ENCODE results near the gene TMEM60.
A peak's percentile ranks its signal among the peaks of the same experiment; 100 is the strongest.
"Not testable (repeated sequence)": the region's sequence is repeated elsewhere in the genome, so short reads cannot be mapped to it uniquely, and the experiment has no call there.

The TMEM60 gene, protein sequence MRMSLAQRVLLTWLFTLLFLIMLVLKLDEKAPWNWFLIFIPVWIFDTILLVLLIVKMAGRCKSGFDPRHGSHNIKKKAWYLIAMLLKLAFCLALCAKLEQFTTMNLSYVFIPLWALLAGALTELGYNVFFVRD

DNA sequence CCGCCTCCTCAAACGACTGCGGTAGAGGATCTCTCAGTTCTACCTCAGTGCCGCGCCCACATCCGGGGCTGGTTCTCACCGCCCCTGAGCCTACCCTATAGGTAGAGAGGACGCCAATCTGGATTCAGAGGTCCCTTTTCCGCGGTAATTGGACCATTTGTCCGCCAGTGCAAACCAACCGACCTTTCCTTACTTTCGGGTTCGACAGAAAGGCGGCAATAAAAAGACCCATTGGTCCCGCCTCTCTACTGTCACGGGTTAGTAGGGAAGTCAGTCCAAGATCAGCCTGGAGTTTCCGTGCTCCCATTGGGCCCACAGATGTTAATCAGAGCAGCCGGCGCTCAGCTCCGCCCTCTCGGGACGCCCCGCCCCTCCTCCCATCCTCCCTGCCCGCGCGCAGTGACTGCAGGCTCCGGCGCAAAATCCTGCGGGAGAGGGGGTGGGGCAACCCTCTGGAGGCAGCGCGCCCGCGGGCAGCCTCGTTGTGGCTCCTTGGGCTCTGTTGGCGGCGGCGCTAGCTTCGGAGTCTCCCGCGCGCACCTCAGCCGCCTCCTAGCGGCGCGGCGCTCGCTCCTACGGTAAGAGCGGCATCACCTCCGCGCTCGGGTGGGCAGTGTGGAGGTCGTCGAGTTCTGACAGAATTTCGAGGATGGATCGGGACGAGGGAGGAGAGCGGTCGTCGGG, at the start of gene TMEM60, which contains the start of gene PHTF2:
Gene TMEM60 (minus strand): TSS at position 41 of the 684 bp plus-strand sequence. CDS start 4,061 bp downstream, outside the sequence.
Gene PHTF2 (plus strand): TSS at position 380 of the 684 bp plus-strand sequence.
- H3K27ac ChIP-seq (ENCODE audit: low read depth, low read length), result peak within 1 kb of the TSS; percentile 78
- peaks cover 20 to 32% of the 10 kb centered on the region in 2 donors for H3K4me1 ChIP-seq (ENCODE audit: control insufficient read depth in 1 of 2, insufficient read depth in 2 of 2, low read length in 2 of 2)
- H3K4me3 ChIP-seq (ENCODE audit: low read depth in 1 of 2, low read length in 2 of 2), result peak within 1 kb of the TSS; percentile 88 to 99
- peaks cover 3 to 7% of the 10 kb centered on the region in 2 donors for H3K36me3 ChIP-seq (ENCODE audit: control insufficient read depth in 1 of 2, insufficient read depth in 2 of 2, low read length in 2 of 2)
- peak within 1 kb of the TSS; percentile 82 to 91 for H3K9ac ChIP-seq (ENCODE audit: low read depth in 1 of 2, low read length in 2 of 2)
- H3K27me3 ChIP-seq (ENCODE audit: control insufficient read depth in 1 of 2, insufficient read depth in 2 of 2, low read length in 2 of 2), result no peaks in the 10 kb centered on the region
- no peaks in the 10 kb centered on the region for H3K9me3 ChIP-seq (ENCODE audit: control insufficient read depth in 1 of 2, low read length in 2 of 2)

- no peak overlapping the region for H3K9ac ChIP-seq (ENCODE audit: low read depth in 1 of 2, low read length in 2 of 2)
- H3K27me3 ChIP-seq (ENCODE audit: control insufficient read depth in 1 of 2, insufficient read depth in 2 of 2, low read length in 2 of 2), result no peaks in the 10 kb centered on the region
- H3K27ac ChIP-seq (ENCODE audit: low read depth, low read length), result no peak overlapping the region
- H3K4me1 ChIP-seq (ENCODE audit: control insufficient read depth in 1 of 2, insufficient read depth in 2 of 2, low read length in 2 of 2), result no peaks in the 10 kb centered on the region
- no peak overlapping the region for H3K4me3 ChIP-seq (ENCODE audit: low read depth in 1 of 2, low read length in 2 of 2)
- no peaks in the 10 kb centered on the region for H3K9me3 ChIP-seq (ENCODE audit: control insufficient read depth in 1 of 2, low read length in 2 of 2)
- no peaks in the 10 kb centered on the region for H3K36me3 ChIP-seq (ENCODE audit: control insufficient read depth in 1 of 2, insufficient read depth in 2 of 2, low read length in 2 of 2)
These were observed 48.3 kb upstream of the TMEM60 start for GRCh38 chr7:77846317-77847092.

- H3K36me3 ChIP-seq (ENCODE audit: control insufficient read depth in 1 of 2, insufficient read depth in 2 of 2, low read length in 2 of 2), result no peaks in the 10 kb centered on the region
- H3K9me3 ChIP-seq (ENCODE audit: control insufficient read depth in 1 of 2, low read length in 2 of 2), result no peaks in the 10 kb centered on the region
- H3K9ac ChIP-seq (ENCODE audit: low read depth in 1 of 2, low read length in 2 of 2), result no peak overlapping the region
- H3K4me3 ChIP-seq (ENCODE audit: low read depth in 1 of 2, low read length in 2 of 2), result no peak overlapping the region
- H3K27ac ChIP-seq (ENCODE audit: low read depth, low read length), result no peak overlapping the region
- H3K27me3 ChIP-seq (ENCODE audit: control insufficient read depth in 1 of 2, insufficient read depth in 2 of 2, low read length in 2 of 2), result no peaks in the 10 kb centered on the region
- no peaks in the 10 kb centered on the region for H3K4me1 ChIP-seq (ENCODE audit: control insufficient read depth in 1 of 2, insufficient read depth in 2 of 2, low read length in 2 of 2)
These were observed 45.0 kb upstream of the TMEM60 start for GRCh38 chr7:77843194-77843593.

GRCh38 chr7:77839919-77840318, 41.7 kb upstream of the TMEM60 start:
- Histone ChIP-seq H3K27me3 (ENCODE audit: control insufficient read depth in 1 of 2, insufficient read depth in 2 of 2, low read length in 2 of 2) (no peaks in the 10 kb centered on the region), H3K9me3 (ENCODE audit: control insufficient read depth in 1 of 2, low read length in 2 of 2) (no peaks in the 10 kb centered on the region), H3K4me3 (ENCODE audit: low read depth in 1 of 2, low read length in 2 of 2) (no peak overlapping the region), H3K36me3 (ENCODE audit: control insufficient read depth in 1 of 2, insufficient read depth in 2 of 2, low read length in 2 of 2) (no peaks in the 10 kb centered on the region), H3K9ac (ENCODE audit: low read depth in 1 of 2, low read length in 2 of 2) (no peak overlapping the region), H3K4me1 (ENCODE audit: control insufficient read depth in 1 of 2, insufficient read depth in 2 of 2, low read length in 2 of 2) (no peaks in the 10 kb centered on the region), H3K27ac (ENCODE audit: low read depth, low read length) (no peak overlapping the region)

GRCh38 chr7:77838929-77839491, 40.8 kb upstream of the TMEM60 start:
- Histone ChIP-seq H3K4me1 (ENCODE audit: control insufficient read depth in 1 of 2, insufficient read depth in 2 of 2, low read length in 2 of 2) (no peaks in the 10 kb centered on the region), H3K4me3 (ENCODE audit: low read depth in 1 of 2, low read length in 2 of 2) (no peak overlapping the region), H3K27me3 (ENCODE audit: control insufficient read depth in 1 of 2, insufficient read depth in 2 of 2, low read length in 2 of 2) (no peaks in the 10 kb centered on the region), H3K9me3 (ENCODE audit: control insufficient read depth in 1 of 2, low read length in 2 of 2) (no peaks in the 10 kb centered on the region), H3K27ac (ENCODE audit: low read depth, low read length) (no peak overlapping the region), H3K36me3 (ENCODE audit: control insufficient read depth in 1 of 2, insufficient read depth in 2 of 2, low read length in 2 of 2) (no peaks in the 10 kb centered on the region), H3K9ac (ENCODE audit: low read depth in 1 of 2, low read length in 2 of 2) (no peak overlapping the region)

DNA sequence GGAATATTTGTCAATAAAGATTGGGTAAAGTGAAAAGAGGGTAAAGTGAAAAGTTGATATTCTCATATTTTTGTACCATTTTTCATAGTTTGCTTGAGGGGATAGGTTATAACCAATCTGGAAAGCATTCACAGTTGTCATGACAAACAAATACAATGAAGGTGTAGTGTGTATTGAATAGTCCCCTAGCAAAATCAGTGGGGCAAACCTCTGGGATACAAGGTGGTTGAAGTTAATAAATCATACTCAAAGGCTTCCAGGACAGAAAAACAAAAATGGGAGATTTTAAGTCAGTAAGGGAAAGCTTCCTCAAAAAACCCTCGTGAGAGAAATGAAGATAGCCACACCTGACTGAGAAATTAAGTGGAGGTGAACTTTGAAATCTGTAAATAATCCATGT, 39.7 kb upstream of the TMEM60 start:
- no peak overlapping the region for H3K4me3 ChIP-seq (ENCODE audit: low read depth in 1 of 2, low read length in 2 of 2)
- no peaks in the 10 kb centered on the region for H3K4me1 ChIP-seq (ENCODE audit: control insufficient read depth in 1 of 2, insufficient read depth in 2 of 2, low read length in 2 of 2)
- no peaks in the 10 kb centered on the region for H3K9me3 ChIP-seq (ENCODE audit: control insufficient read depth in 1 of 2, low read length in 2 of 2)
- no peaks in the 10 kb centered on the region for H3K27me3 ChIP-seq (ENCODE audit: control insufficient read depth in 1 of 2, insufficient read depth in 2 of 2, low read length in 2 of 2)
- no peak overlapping the region for H3K9ac ChIP-seq (ENCODE audit: low read depth in 1 of 2, low read length in 2 of 2)
- no peaks in the 10 kb centered on the region for H3K36me3 ChIP-seq (ENCODE audit: control insufficient read depth in 1 of 2, insufficient read depth in 2 of 2, low read length in 2 of 2)
- no peak overlapping the region for H3K27ac ChIP-seq (ENCODE audit: low read depth, low read length)

DNA sequence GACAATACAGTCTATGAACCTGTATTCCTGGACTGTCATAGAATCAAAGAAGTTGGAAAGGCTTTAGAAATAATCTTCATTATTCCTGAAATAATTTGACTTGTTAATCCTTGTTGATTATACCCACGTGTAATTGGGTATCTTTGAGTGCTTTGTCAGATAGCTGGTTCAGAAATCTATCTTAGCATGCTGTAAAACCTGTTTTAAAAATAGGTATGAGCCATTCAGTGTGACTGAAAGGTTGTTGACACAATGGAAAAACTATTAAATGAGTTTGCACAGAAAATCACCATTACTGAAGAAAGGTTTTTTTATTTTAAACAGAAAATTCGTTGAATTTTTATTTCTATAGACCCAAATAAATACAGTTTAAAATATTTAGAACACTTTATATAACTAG, 39.0 kb upstream of the TMEM60 start:
- H3K36me3 ChIP-seq (ENCODE audit: control insufficient read depth in 1 of 2, insufficient read depth in 2 of 2, low read length in 2 of 2), result no peaks in the 10 kb centered on the region
- H3K4me3 ChIP-seq (ENCODE audit: low read depth in 1 of 2, low read length in 2 of 2), result no peak overlapping the region
- no peak overlapping the region for H3K9ac ChIP-seq (ENCODE audit: low read depth in 1 of 2, low read length in 2 of 2)
- H3K27ac ChIP-seq (ENCODE audit: low read depth, low read length), result no peak overlapping the region
- no peaks in the 10 kb centered on the region for H3K9me3 ChIP-seq (ENCODE audit: control insufficient read depth in 1 of 2, low read length in 2 of 2)
- no peaks in the 10 kb centered on the region for H3K4me1 ChIP-seq (ENCODE audit: control insufficient read depth in 1 of 2, insufficient read depth in 2 of 2, low read length in 2 of 2)
- H3K27me3 ChIP-seq (ENCODE audit: control insufficient read depth in 1 of 2, insufficient read depth in 2 of 2, low read length in 2 of 2), result no peaks in the 10 kb centered on the region

DNA sequence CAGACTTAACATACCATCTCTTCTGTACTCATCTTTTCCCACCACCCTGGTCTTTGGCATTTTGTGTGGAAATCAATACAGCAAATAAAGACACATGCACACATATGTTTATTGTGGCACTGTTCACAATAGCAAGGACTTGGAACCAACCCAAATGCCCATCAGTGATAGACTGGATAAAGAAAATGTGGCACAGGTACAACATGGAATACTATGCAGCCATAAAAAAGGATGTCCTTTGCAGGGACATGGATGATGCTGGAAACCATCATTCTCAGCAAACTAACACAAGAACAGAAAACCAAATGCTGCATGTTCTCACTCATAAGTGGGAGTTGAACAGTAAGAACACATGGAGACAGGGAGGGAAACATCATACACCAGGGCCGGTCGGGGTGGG, 38.2 kb upstream of the TMEM60 start:
- H3K36me3 ChIP-seq (ENCODE audit: control insufficient read depth in 1 of 2, insufficient read depth in 2 of 2, low read length in 2 of 2); H3K4me1 ChIP-seq (ENCODE audit: control insufficient read depth in 1 of 2, insufficient read depth in 2 of 2, low read length in 2 of 2); H3K27me3 ChIP-seq (ENCODE audit: control insufficient read depth in 1 of 2, insufficient read depth in 2 of 2, low read length in 2 of 2); H3K27ac ChIP-seq (ENCODE audit: low read depth, low read length); H3K4me3 ChIP-seq (ENCODE audit: low read depth in 1 of 2, low read length in 2 of 2); H3K9me3 ChIP-seq (ENCODE audit: control insufficient read depth in 1 of 2, low read length in 2 of 2); H3K9ac ChIP-seq (ENCODE audit: low read depth in 1 of 2, low read length in 2 of 2): not testable (repeated sequence)

- Histone ChIP-seq H3K27ac (ENCODE audit: low read depth, low read length) (no peak overlapping the region), H3K9me3 (ENCODE audit: control insufficient read depth in 1 of 2, low read length in 2 of 2) (no peaks in the 10 kb centered on the region), H3K4me3 (ENCODE audit: low read depth in 1 of 2, low read length in 2 of 2) (no peak overlapping the region), H3K4me1 (ENCODE audit: control insufficient read depth in 1 of 2, insufficient read depth in 2 of 2, low read length in 2 of 2) (no peaks in the 10 kb centered on the region), H3K27me3 (ENCODE audit: control insufficient read depth in 1 of 2, insufficient read depth in 2 of 2, low read length in 2 of 2) (no peaks in the 10 kb centered on the region), H3K9ac (ENCODE audit: low read depth in 1 of 2, low read length in 2 of 2) (no peak overlapping the region), H3K36me3 (ENCODE audit: control insufficient read depth in 1 of 2, insufficient read depth in 2 of 2, low read length in 2 of 2) (no peaks in the 10 kb centered on the region)
These were observed 34.9 kb upstream of the TMEM60 start for GRCh38 chr7:77833136-77833535.

GRCh38 chr7:77831953-77832352, 33.7 kb upstream of the TMEM60 start:
- Histone ChIP-seq H3K4me1 (ENCODE audit: control insufficient read depth in 1 of 2, insufficient read depth in 2 of 2, low read length in 2 of 2) (no peaks in the 10 kb centered on the region), H3K27ac (ENCODE audit: low read depth, low read length) (no peak overlapping the region), H3K4me3 (ENCODE audit: low read depth in 1 of 2, low read length in 2 of 2) (no peak overlapping the region), H3K36me3 (ENCODE audit: control insufficient read depth in 1 of 2, insufficient read depth in 2 of 2, low read length in 2 of 2) (no peaks in the 10 kb centered on the region), H3K9ac (ENCODE audit: low read depth in 1 of 2, low read length in 2 of 2) (no peak overlapping the region), H3K9me3 (ENCODE audit: control insufficient read depth in 1 of 2, low read length in 2 of 2) (no peaks in the 10 kb centered on the region), H3K27me3 (ENCODE audit: control insufficient read depth in 1 of 2, insufficient read depth in 2 of 2, low read length in 2 of 2) (no peaks in the 10 kb centered on the region)
